ENCODE results near the gene H3-3A.

GRCh38 chr1:226038661-226039060 is 23.9 kb upstream of the H3-3A start:
- TF ChIP-seq, protein P1, sequence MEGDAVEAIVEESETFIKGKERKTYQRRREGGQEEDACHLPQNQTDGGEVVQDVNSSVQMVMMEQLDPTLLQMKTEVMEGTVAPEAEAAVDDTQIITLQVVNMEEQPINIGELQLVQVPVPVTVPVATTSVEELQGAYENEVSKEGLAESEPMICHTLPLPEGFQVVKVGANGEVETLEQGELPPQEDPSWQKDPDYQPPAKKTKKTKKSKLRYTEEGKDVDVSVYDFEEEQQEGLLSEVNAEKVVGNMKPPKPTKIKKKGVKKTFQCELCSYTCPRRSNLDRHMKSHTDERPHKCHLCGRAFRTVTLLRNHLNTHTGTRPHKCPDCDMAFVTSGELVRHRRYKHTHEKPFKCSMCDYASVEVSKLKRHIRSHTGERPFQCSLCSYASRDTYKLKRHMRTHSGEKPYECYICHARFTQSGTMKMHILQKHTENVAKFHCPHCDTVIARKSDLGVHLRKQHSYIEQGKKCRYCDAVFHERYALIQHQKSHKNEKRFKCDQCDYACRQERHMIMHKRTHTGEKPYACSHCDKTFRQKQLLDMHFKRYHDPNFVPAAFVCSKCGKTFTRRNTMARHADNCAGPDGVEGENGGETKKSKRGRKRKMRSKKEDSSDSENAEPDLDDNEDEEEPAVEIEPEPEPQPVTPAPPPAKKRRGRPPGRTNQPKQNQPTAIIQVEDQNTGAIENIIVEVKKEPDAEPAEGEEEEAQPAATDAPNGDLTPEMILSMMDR (IDR thresholded peaks at IDR 0.05) = no peak
- no peak for TF ChIP-seq POLR2A (IDR thresholded peaks at IDR 0.05)

Measured in Peyer's patch (tissue), 4 donors.